NCI-H446 treated with DMSO at 0.1 percent for 48 hours (cell line): ENCODE results near the gene NKD1.

ENCODE experiments used
- DNase-seq: peaks from one replicate; lab custom pipeline; 2025; lab: John Stamatoyannopoulos, UW

Gene NKD1

DNA sequence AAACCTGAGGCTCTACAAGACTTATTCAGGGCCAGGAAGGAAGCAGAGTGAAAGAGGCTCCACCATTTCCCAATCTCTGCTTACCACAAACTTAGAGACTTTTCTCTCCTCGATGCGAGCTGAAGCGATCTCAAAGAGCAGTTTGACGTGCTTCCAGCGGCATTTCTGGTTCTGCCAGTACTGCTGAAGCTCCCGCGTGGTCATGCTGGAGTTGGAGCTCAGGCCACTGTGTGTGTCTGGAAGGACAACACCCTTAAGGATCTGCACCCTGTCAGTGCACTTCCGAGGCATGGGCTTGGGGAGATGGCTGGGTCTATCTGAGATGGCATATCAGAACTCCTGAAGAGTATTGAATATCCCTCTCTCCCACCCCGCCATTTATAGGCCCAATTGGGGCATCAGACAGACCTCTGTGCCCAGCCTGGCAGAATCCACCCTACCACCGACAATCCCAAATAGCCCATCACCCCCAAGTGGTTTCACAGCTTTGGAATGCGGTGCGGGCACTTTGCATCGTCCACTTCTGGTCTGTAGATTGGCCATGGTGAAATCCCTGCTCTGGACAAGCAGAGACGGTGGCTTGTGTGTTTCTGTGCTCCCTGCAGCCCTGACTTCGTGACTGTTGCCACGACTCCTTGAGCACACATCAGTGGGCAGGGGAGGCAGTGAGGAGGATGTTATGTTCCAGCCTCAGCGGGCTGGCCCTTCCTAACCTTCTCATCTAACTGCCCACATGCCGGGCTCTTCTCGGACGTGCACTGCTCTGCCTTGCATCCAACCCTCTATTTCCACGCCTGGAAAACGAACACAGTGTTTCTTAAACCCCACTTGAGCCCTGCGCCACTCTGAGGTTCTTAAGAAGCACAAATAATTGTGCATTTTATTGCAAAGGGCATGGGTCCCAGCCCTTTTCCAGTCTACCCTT, 127.8 kb downstream of the NKD1 start:
- no peak for DNase-seq

DNA sequence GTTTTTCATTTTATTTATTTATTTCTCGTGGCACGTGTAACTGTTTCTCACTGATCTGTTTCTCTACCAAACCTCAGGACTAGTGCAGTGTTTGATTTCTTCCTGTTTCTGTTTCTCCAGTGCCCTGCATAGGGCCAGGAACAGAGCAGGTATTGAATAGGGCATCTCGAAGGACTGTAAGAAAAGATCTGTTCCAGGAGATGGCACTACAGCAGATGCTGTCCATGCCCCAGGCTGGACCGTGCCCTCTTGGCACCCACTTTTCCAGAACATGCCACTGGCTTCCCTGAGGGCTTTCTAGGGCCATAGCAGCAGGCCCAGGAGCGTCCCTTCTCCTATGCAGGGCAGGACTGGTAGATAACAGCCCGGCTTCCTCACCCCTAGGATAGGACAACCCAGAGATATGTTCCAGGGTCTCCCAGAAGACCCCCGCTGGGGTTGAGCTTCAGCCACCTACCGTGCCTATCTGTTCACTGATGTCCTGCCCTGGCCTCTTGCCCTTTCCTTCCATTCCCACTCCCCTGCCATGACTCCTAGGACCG, 128.6 kb downstream of the NKD1 start:
- DNase-seq, result no peak

DNA sequence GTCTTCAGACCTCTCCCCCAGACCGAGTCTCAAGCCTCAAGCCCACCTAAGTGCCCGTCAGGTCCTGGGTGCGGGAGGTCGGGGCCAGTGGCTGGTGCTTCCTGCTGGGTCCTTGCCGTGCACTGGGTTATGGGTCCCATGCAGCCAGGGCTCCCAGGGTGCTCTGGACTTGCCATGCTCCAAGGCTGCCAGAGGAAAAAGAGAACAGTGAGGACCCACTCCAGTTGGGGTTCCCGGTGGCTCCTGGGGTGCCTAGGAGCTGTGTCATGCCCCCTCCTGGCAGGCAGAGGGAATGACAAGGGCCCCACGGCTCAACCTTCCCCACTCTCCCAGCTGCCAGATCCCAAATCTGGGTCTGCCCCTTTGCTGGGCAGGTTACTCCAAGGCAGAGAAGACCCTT, 129.2 kb downstream of the NKD1 start:
- DNase-seq, result no peak

DNA sequence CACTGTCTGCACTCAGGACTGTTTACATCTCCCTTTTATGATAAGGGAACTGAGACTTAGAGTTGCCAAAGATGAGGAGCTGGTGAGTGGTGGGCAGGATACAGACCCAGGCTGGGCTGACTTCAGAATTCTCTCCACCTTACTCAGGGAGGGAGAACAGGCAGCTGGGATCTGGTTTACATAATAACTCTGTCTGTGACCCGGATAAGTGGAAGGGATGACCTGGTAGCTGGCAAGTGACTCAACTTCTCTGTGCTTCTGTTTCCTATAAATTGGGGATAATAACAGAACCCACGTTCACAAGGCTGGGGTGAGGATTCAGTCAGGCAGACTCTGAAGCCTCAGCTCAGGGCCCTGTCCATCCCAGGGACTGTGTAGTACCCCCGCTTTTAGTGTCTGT, 130.3 kb downstream of the NKD1 start:
- DNase-seq, result no peak

DNA sequence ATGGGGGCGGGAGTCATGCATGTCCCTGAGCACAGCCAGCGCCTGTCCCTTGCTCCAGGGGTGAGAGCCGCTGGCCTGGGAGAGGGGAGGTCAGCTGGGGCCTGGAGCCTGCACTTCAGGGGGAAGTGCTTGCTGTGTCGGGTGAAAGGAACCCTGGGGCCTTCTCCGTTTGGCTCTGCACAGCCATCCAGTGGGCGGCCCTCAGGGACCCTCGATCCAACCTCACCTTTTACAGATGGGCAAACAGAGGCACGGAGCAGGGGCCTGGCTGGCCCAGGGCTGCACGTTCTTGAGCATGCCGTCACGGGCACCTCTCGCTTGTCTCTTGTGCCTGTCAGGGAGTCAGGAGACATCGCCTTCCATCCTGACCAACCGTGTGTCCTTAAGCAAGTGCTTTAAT, 131.1 kb downstream of the NKD1 start:
- DNase-seq, result no peak

DNA sequence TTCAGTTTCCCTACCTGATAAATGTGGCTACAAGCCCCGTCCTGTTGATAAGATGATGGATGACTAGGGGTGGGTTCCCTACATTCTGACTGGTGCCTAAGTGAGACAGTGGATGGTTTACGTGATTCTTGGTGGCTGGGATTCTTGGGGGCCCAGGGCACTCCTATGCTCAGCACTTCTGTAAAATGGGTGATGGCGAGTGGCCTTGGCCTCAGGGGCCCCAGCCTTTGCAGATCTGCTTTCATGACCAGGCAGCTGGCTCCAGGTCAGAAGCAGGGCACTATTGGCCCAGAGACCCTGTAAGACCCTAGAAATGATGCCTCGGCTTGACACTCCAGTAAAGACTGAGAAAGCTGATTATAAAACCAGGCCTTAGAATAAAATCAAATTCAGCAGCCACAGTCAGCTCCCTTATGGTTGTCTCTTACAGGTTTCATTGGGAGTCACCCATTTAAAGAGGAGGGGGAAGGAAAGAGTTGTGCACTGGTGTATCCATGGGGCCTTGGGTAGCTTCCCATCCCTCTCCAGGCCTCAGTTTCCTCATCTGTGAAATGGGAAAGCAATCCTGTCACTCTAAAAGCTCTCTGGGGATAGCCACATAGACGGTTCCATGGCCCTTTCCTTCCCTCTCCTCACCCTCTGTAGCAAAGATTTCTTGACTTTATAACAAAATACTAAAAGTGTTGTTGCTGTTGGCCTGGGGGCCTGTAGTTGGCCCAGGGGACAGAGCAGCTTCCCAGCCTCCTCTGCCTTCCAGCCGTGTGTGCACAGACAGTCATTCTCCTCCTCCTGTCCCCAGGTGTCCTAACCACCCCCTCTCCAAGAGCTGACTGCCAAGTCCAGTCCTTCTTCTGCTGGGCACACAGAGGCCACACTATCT, 131.7 kb downstream of the NKD1 start:
- no peak for DNase-seq

DNA sequence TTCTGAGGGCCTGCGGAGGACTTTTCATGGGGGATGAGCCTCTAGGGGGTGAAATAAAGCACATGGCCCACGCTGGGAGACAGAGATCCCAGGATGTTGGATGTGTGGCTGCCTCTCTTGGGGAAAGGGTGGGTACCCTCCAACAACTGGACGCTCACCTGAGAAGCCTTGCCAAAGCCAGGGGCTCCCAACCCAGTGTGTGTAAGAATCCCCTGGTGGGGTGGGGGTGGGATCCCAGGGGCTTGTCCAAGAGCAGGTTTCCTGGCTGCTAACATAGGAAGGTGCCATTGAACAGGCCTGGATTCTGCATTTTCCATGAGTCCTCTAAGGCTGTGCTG, 132.3 kb downstream of the NKD1 start:
- no peak for DNase-seq

DNA sequence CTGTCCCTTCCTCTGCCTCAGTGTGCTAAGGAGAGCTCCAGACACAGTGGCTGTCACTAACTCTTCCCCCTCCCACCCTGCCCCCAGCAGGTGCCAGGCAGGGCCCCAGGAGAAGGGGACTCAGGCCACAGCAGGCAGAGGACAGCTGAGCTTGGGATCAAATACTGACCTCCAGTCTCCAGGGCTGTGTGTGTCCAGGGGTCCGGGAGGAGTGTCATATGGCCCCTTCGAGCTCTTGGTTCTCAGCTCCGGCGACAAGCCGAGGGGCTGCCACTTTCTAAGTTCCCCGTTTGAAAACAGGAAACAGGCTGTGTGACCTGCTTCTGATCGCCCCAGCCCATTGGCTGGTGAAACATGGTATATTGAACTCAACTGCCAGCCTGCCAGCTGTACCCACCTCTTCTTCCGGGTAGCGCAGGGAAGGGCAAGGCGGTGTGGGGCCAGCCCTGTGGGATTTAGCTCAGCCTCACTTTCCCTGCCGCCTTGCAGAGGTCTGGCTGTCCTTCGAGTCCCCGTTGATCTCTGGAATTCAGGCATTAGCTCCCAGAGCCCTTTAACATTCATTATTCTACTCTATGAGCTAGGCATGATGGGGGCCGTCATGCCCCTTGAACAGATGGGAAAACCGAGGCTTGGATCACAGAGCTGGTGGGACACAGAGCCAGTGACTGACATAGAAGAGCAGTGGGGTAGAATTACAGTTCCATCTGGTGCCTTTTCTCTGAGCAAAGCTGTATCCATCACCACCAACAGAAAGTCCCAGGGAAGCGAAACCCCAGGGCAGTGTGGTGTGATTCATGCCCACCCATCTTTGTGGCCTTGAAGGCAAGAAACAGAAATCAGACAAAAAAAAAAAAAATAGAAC, 133.1 kb downstream of the NKD1 start, which contains the start of gene SNX20:
TSS of gene SNX20 (minus strand) at position 292 of the 865 bp plus-strand sequence. CDS start 3,786 bp downstream, outside the sequence.
- no peak for DNase-seq

DNA sequence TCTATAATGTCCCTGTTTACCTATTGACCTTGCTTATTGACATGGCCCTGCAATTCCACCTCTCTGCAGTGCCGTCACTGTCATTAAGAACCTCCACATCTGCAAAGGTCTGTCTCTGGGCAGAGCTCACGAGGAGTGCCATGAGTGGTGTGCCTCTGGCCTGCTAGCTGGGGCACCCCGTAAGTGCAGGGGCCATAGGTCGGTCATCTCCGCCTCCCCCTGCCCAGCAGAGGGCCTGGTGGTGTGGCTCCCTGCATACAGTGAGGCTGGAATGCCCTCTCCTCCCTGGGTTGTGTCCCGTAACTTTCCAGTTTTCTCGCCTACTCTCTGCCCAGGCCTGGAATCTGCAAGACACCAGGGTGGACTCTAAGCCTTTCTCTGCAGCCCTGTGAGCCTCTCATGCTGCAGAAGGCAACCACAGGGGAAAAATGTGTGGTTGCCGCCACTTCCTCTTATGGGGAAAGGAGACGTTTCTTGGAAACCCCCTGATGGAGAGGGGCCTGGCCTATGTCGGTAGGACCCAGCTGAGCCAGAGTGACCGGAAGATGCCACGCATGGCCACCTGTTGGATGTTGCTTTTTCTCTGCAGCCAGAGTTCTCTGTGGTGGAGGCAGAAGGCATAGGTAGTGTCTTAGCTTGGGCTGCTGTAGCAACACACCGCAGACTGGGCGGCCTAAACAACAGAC, 135.6 kb downstream of the NKD1 start:
- DNase-seq, result no peak

DNA sequence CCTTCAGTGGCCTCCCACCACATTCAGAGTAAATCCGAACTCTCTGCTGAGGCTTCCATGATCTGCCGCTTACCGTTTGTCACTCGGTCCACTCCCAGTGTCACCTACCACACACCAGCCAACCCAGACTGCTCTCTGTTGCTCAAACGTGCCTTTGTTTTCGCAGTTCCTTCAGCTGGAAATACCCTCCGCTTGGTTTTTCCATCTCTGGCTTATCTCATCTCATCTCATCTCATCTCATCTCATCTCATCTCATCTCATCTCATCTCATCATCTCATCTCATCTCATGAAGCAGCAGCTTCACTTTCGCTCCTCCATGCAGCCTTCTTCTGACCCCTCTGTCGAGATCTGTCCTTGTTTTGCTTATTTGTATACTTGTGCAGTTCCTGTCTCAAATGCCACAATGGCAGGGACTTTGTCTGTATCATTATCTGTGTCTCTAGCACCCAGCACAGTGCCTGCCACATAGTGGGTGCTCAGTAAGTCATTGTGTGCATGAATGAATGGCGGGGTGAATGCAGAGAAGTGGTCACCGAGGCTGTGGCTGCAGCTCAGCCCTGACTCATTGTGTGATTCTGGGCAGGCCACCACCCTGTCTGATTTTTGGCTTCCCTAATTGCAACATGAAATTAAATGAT, 136.7 kb downstream of the NKD1 start:
- DNase-seq, result no peak

DNA sequence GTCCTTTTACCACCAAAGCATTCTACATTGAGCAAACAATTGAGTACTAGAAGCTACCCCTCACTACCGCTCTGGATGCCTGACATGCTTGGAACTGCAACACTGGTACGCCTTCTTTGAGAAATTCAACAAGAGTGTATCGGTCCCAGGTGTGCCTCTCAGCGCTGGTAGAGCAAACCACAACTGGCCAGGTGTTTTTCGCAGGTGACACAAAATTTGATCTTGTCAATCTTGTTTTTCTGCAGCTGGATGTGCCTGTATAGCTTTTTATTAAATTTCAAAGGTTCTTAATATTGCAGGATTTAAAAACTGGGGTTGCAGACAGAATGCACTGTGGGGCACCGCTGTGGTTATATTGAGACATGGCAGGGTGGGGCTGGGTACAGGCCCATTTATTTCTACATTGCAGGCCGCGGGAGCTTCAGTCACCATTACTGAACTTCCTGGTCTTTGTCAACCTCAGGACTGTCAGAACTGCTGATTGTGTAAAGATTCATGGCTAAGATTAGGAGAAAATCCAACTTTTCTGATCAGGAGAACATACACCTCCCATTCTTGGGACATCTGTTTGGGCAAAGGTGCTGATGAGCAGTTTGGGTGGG, 137.4 kb downstream of the NKD1 start:
- DNase-seq, result no peak

DNA sequence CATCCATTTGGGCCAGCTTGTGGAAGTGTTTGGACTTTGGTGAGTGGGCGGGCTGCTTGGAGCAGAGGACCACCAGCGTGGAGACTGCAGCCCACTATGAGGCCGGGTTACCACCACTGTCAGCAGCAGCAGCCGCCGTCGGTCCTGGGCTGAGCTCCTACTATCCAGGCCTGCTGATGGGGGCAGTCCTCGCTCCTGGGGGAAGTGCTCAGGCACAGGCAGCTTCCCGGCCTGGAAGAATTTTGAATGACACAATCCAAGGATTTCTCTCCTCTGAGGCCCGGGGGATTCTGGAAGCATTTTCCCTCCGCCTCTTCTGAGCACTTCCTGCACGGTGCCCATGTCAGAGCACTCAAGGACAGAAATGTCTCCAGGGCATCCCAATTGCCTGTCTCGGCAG, 139.9 kb downstream of the NKD1 start:
- DNase-seq, result no peak

DNA sequence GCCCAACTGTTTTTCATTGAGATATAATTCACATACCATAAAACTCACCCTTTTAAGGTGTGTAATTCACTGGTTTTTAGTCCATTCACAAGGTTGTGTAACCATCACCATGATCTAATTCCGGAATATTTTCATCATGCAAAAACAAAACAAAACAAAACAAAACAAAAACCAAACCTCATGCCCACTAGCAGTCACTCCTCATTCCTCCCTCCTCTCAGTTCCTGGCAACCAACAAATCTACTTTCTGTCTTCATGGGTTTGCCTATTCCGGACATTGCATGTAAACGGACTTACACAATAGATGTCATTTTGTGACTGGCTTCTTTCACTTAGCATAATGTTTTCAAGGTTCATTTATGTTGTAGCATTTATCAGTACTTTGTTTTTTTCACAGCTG, 140.7 kb downstream of the NKD1 start:
- no peak for DNase-seq

DNA sequence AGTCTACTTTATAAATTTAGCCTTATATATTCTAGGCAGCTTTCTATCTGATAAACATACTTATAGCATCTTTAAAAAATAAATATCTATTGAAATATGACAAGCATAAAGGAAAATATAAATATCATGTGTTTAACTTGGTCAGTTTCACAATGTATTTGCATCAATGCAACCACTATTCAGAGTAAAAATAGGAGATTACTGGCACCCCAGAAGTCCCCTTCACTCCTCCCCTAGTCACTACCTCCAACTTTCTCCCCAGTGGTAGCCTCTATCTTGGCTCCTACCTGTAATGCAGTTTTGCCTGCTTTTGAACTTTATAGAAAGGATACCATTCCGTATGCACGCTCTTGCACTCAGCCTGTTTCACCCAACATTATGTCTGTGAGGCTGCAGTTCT, 142.0 kb downstream of the NKD1 start:
- DNase-seq, result no peak

DNA sequence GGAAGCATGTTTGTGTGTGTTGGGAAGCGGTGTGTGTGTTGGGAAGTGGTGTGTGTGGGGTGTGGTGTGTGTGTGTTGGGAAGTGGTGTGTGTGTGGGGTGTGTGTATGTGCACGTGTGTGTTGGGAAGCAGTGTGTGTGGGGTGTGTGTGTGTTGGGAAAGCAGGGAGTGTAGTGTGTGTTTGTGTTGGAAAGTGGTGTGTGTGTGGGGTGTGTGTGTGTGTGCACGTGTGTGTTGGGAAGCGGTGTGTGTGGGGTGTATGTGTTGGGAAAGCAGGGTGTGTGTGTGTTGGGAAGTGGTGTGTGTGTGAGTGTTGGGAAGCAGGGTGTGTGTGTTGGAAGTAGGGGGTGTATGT, 144.4 kb downstream of the NKD1 start:
- no peak for DNase-seq

DNA sequence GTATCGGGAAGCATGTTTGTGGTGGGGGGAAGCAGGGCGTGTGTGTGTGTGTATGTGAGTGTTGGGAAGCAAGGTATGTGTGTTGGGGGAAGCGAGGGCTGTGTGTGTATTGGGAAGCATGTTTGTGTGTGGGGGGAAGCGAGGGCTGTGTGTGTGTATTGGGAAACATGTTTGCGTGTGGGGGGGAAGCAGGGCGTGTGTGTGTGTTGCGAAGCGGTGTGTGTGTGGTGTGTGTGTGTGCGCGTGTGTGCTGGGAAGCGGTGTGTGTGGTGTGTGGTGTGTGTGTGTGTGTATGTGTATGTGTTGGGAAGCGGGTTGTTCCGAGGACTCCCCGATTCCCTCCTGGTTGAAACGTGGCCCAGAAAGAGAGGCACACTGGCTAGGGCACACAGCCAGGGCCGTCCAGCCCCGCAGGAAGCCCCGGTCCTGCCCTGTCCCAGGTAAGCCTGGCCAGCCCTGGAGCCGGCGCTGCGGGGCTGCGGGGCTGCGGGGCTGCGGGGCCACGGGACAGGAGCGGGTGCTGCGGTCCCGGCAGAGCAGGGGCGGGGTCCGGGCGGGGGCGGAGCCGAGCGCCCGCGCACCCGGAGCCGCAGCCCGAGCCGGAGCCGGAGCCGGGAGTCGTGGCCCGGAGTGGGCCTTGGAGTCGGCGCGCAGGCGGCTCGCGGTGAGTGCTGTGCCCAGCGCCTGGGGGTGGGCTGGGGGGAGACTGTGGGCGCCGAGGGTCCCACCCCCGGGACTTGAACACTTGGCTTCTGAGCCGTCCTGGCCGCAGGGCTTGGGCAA, 145.0 kb downstream of the NKD1 start, which contains the start of gene NOD2:
TSS of gene NOD2 (plus strand) at position 608 of the 783 bp plus-strand sequence. CDS start 5,890 bp downstream, outside the sequence.
- DNase-seq, result no peak

DNA sequence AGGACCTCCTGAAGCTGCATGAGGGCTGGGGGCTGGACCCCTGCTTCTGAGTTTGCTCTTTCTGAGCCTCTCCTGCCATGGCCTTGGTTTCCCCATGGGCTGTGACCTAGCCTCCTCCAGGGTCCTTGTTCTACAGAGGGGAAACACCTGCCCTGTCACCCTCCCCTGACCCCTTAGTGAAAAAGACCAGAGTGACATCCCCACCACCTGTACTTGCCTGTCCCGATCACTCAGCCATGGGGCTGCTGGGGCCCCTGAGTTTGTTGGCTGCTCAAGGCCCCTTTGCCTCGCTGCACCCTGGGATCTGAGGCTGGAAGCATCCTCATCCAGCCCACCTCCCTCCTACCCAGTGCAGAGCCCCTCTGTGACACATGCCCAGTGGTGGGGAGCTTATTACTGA, 146.0 kb downstream of the NKD1 start:
- no peak for DNase-seq

DNA sequence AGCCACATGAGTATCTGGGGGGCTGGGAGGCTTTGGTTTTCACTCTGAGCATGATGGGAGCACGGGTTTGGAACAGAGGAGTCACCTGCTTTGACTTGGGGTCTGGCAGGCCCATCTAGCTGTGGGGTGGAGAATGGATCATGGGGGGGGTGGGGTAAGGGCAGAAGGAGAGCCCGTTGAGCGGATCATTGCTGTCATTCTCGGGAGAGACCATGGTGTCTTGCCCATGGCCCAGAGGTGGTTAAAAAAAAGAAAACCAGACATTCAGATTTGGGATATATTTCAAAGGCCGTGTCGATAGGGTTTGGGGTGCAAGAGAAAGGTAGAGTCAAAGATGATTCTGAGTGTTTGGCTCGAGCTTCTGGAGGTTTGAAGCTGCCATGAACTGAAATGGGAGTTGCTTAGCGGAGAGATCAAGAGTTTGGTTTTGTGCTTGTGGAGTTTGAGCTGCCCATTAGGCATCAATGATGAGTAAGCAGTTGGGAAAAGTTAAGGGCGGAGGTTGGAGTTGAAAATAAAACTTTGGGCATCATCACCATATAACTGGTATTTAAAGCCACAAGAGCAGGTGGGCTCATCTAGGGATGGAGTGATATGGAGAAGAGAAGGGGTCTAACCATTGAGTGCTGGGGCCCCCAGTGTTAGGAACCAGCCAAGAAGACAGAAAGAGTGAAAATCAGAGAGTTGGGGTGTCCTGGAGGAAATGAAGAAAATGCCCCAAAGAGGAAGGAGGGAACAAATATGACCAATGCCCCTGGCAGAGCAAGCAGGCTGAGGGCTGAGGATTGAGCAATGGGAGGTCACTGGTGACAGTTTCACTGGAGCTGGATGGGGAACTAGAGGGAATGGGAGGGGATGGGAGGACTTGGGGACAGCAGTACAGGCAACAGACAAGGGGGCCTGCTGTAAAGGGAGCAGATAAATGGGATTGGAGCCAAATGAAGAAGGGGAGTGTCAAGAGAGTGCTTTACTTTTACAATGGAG, 147.1 kb downstream of the NKD1 start:
- DNase-seq, result no peak
